ENCODE results near the gene ZNF618. TPM values are rescaled to one million over a fixed set of nuclear protein-coding genes. Genes with fewer than 3 reads are reported as not detected.

Gene ZNF618
- total and polyA plus RNA-seq, 7 donors: 0.92 to 8.0 (median 2.3) TPM

GRCh38 chr9:113945784-113946183, 69.7 kb downstream of the ZNF618 start:
- intact Hi-C loops (cut with DNase I): no loop called here
- TF ChIP-seq CTCF (IDR thresholded peaks at IDR 0.05): no peak
- TF ChIP-seq EP300 (IDR thresholded peaks at IDR 0.05): no peak
- TF ChIP-seq POLR2AphosphoS5 (IDR thresholded peaks at IDR 0.05): no peak
- no peak for TF ChIP-seq POLR2A (IDR thresholded peaks at IDR 0.05)
- no peaks in the 10 kb centered on the region for H3K27me3 ChIP-seq
- DNase-seq: no peak
- no peak overlapping the region for H3K27ac ChIP-seq
- no peaks in the 10 kb centered on the region for H3K9me3 ChIP-seq
- 95 to 97% methylated on average over 8 of the region's 8 CpGs for WGBS, 2 donors
- no peak overlapping the region for H3K4me3 ChIP-seq
- H3K4me1 ChIP-seq: no peaks in the 10 kb centered on the region
- no peaks in the 10 kb centered on the region for H3K36me3 ChIP-seq

GRCh38 chr9:113946496-113947115, 70.5 kb downstream of the ZNF618 start:
- intact Hi-C loops (cut with DNase I): no loop called here
- no peak overlapping the region for H3K27ac ChIP-seq
- DNase-seq: no peak
- H3K9me3 ChIP-seq: no peaks in the 10 kb centered on the region
- 96 to 97% methylated on average over 11 of the region's 11 CpGs for WGBS, 2 donors
- TF ChIP-seq CTCF (IDR thresholded peaks at IDR 0.05): no peak
- no peak for TF ChIP-seq POLR2A (IDR thresholded peaks at IDR 0.05)
- TF ChIP-seq POLR2AphosphoS5 (IDR thresholded peaks at IDR 0.05): no peak
- no peak for TF ChIP-seq EP300 (IDR thresholded peaks at IDR 0.05)
- no peaks in the 10 kb centered on the region for H3K36me3 ChIP-seq
- H3K4me3 ChIP-seq: no peak overlapping the region
- H3K4me1 ChIP-seq: no peaks in the 10 kb centered on the region
- H3K27me3 ChIP-seq: no peaks in the 10 kb centered on the region

- H3K4me1 ChIP-seq: no peaks in the 10 kb centered on the region
- no peak overlapping the region for H3K27ac ChIP-seq
- H3K9me3 ChIP-seq: no peaks in the 10 kb centered on the region
- DNase-seq: no peak
- H3K4me3 ChIP-seq: no peak overlapping the region
- TF ChIP-seq POLR2AphosphoS5 (IDR thresholded peaks at IDR 0.05): no peak
- intact Hi-C loops (cut with DNase I): no loop called here
- no peaks in the 10 kb centered on the region for H3K36me3 ChIP-seq
- no peaks in the 10 kb centered on the region for H3K27me3 ChIP-seq
- WGBS, 2 donors: 90 to 91% methylated on average over 8 of the region's 8 CpGs
Observed at GRCh38 chr9:113947941-113948340, 71.8 kb downstream of the ZNF618 start.

- 85 to 88% methylated on average over 11 of the region's 11 CpGs for WGBS, 2 donors
- H3K27me3 ChIP-seq: no peaks in the 10 kb centered on the region
- H3K36me3 ChIP-seq: no peaks in the 10 kb centered on the region
- DNase-seq: no peak
- no peak overlapping the region for H3K4me3 ChIP-seq
- intact Hi-C loops (cut with DNase I): no loop called here
- H3K27ac ChIP-seq: no peak overlapping the region
- TF ChIP-seq EP300 (IDR thresholded peaks at IDR 0.05) (no peak), POLR2A (IDR thresholded peaks at IDR 0.05) (no peak), POLR2AphosphoS5 (IDR thresholded peaks at IDR 0.05) (no peak), CTCF (IDR thresholded peaks at IDR 0.05) (no peak)
- no peaks in the 10 kb centered on the region for H3K9me3 ChIP-seq
- H3K4me1 ChIP-seq: no peaks in the 10 kb centered on the region
Observed at GRCh38 chr9:113948891-113949570, 72.9 kb downstream of the ZNF618 start.

GRCh38 chr9:113949571-113950078, 73.5 kb downstream of the ZNF618 start:
- intact Hi-C loops (cut with DNase I): no loop called here
- no peak overlapping the region for H3K27ac ChIP-seq
- no peaks in the 10 kb centered on the region for H3K9me3 ChIP-seq
- no peaks in the 10 kb centered on the region for H3K27me3 ChIP-seq
- peaks cover 0 to 3% (median 0%) of the 10 kb centered on the region in 4 donors for H3K4me1 ChIP-seq
- no peak for DNase-seq
- no peak overlapping the region for H3K4me3 ChIP-seq
- 95 to 96% methylated on average over 17 of the region's 17 CpGs for WGBS, 2 donors
- TF ChIP-seq CTCF (IDR thresholded peaks at IDR 0.05) (no peak), EP300 (IDR thresholded peaks at IDR 0.05) (no peak), POLR2A (IDR thresholded peaks at IDR 0.05) (no peak), POLR2AphosphoS5 (IDR thresholded peaks at IDR 0.05) (no peak)
- H3K36me3 ChIP-seq: no peaks in the 10 kb centered on the region
